K562 (cell line): ENCODE measurements around the gene PTGES3L. TPM values are rescaled to one million over a fixed set of nuclear protein-coding genes. Genes with fewer than 3 reads are reported as not detected.

ENCODE experiments used
- ATF4 ChIP-seq: fragments of 450-650 bp; formaldehyde crosslinking; IDR thresholded peaks from 2 replicates; pipeline ENCODE4 v1.4.0; 2022; ENCODE audit warnings: mild to moderate bottlenecking, moderate library complexity
- CREB3L1 ChIP-seq: fragments of 450-650 bp; IDR thresholded peaks from 2 replicates; pipeline ENCODE4 v1.6.1; 2014; ENCODE audit warnings: low read depth, mild to moderate bottlenecking, moderate library complexity, borderline replicate concordance
- CTBP1 ChIP-seq: fragments of 450-650 bp; IDR thresholded peaks from 2 replicates; pipeline ENCODE4 v1.6.1; 2016; ENCODE audit warnings: borderline replicate concordance
- CXXC5 ChIP-seq: fragments of 250-450 bp; sonication (Bioruptor Pico); IDR thresholded peaks from 2 replicates; pipeline ENCODE4 v1.8.0; 2022; ENCODE audit warnings: inconsistent platforms, mild to moderate bottlenecking, moderate library complexity
- DPF2 ChIP-seq: fragments of 450-650 bp; IDR thresholded peaks from 2 replicates; pipeline ENCODE4 v1.6.1; 2016
- EGR1 ChIP-seq: fragments of 450-650 bp; conservative IDR thresholded peaks from 2 replicates; pipeline ENCODE4 v1.6.1; 2017; ENCODE audit warnings: mild to moderate bottlenecking
- ESRRA ChIP-seq: fragments of 450-650 bp; IDR thresholded peaks from 2 replicates; pipeline ENCODE4 v1.6.1; 2014; ENCODE audit warnings: low read depth, mild to moderate bottlenecking, moderate library complexity, borderline replicate concordance
- GATAD2A ChIP-seq: fragments of 450-650 bp; IDR thresholded peaks from 2 replicates; pipeline ENCODE4 v1.6.1; 2017
- LEF1 ChIP-seq: fragments of 450-650 bp; IDR thresholded peaks from 2 replicates; pipeline ENCODE4 v1.6.1; 2016; ENCODE audit warnings: mild to moderate bottlenecking
- MEF2A ChIP-seq: IDR thresholded peaks from 2 replicates; pipeline ENCODE4 v1.6.1; 2011; ENCODE audit warnings: low read depth, mild to moderate bottlenecking, low read length, moderate library complexity; ENCODE audit not compliant: control insufficient read depth
- MYBL2 ChIP-seq, 2 experiments: fragments of 450-650 bp in 1 of 2; sonication (generic) in 1 of 2; formaldehyde crosslinking in 1 of 2; IDR thresholded peaks; 2 replicates each; pipeline versions ENCODE4 v1.6.1 to v1.8.1; 2017 to 2022; ENCODE audit warnings: borderline replicate concordance in 1 of 2, inconsistent platforms in 1 of 2, low read depth in 1 of 2, mild to moderate bottlenecking in 1 of 2, missing genetic modification reagents in 1 of 2, moderate library complexity in 1 of 2
- NCOR1 ChIP-seq: fragments of 450-650 bp; IDR thresholded peaks from 2 replicates; pipeline ENCODE4 v1.6.1; 2016; ENCODE audit warnings: mild to moderate bottlenecking, moderate library complexity
- NEUROD1 ChIP-seq: fragments of 150-350 bp; IDR thresholded peaks from 2 replicates; pipeline ENCODE4 v1.6.1; 2014; ENCODE audit warnings: borderline replicate concordance, low read length, low read depth; ENCODE audit not compliant: partially characterized antibody
- NR2C2 ChIP-seq, 2 experiments: fragments of 200-800 bp in 1 of 2; sonication (Bioruptor generic) in 1 of 2; sonication (generic) in 1 of 2; formaldehyde crosslinking in 1 of 2; IDR thresholded peaks; 2 replicates each; pipeline versions ENCODE4 v1.6.1 to v1.8.0; 2016 to 2022; ENCODE audit warnings: mild to moderate bottlenecking in 1 of 2, missing compliant biosample characterization in 1 of 2, missing genetic modification characterization in 1 of 2, missing genetic modification reagents in 1 of 2
- POLR2AphosphoS5 ChIP-seq: IDR thresholded peaks from 2 replicates; pipeline ENCODE4 v1.6.1; 2011; ENCODE audit warnings: mild to moderate bottlenecking, low read depth, low read length, moderate library complexity; ENCODE audit not compliant: control insufficient read depth, insufficient read depth
- STAG1 ChIP-seq: sonication (generic); formaldehyde crosslinking; IDR thresholded peaks from 2 replicates; pipeline ENCODE4 v1.5.0; 2020; ENCODE audit warnings: missing genetic modification reagents, borderline replicate concordance
- TAF1 ChIP-seq: IDR thresholded peaks from 2 replicates; pipeline ENCODE4 v1.6.1; 2011; ENCODE audit warnings: mild to moderate bottlenecking, low read length, moderate library complexity; ENCODE audit not compliant: insufficient read depth, control insufficient read depth, severe bottlenecking; ENCODE audit errors: extremely low read depth
- ZBTB2 ChIP-seq: fragments of 450-650 bp; IDR thresholded peaks from 2 replicates; pipeline ENCODE4 v1.6.1; 2016; ENCODE audit warnings: antibody characterized with exemption
- ZFP36 ChIP-seq: fragments of 150-350 bp; IDR thresholded peaks from 2 replicates; pipeline ENCODE4 v1.6.1; 2018; ENCODE audit warnings: low read length, low read depth; ENCODE audit not compliant: partially characterized antibody
- ZNF143 ChIP-seq: sonication (generic); formaldehyde crosslinking; IDR thresholded peaks from 2 replicates; pipeline ENCODE4 v1.9.0; 2022; ENCODE audit warnings: mild to moderate bottlenecking, missing genetic modification reagents
- ZNF445 ChIP-seq: fragments of 250-450 bp; sonication (Bioruptor Pico); IDR thresholded peaks from 2 replicates; pipeline ENCODE4 v1.4.0; 2020; ENCODE audit warnings: low read depth, mild to moderate bottlenecking, moderate library complexity
- ZNF766 ChIP-seq: fragments of 200-800 bp; sonication (Bioruptor generic); conservative IDR thresholded peaks from 2 replicates; pipeline ENCODE4 v1.6.1; 2016; ENCODE audit warnings: missing genetic modification characterization, missing compliant biosample characterization
- polyA plus RNA-seq, 8 experiments: library from polyadenylated mRNA; depleted of rRNA in 4 of 8; stranded (reverse) in 5 of 8; unstranded in 3 of 8; fragments of >200 nt; fragmentation: Nextera tagmentation in 2 of 8; fragmentation: Illumina TruSeq in 1 of 8; extraction: Ambion mirVana in 2 of 8; extraction: Trizol in 1 of 8; gene quantifications; 2 replicates each; pipeline versions ENCODE4 v1.2.1 to v1.2.3, GENCODE V29; 2011 to 2014; ENCODE audit warnings: inconsistent platforms in 1 of 8, missing spikeins in 1 of 8
- total RNA-seq, 7 experiments: library from RNA; depleted of rRNA in 6 of 7; stranded (reverse); fragments of >200 nt in 6 of 7; fragmentation: Illumina TruSeq in 2 of 7; extraction: Trizol in 2 of 7; gene quantifications; 2 replicates each; pipeline versions ENCODE4 v1.2.1 to v1.2.3, GENCODE V29; 2011 to 2021; ENCODE audit warnings: low replicate concordance in 1 of 7

Gene PTGES3L
- total and polyA plus RNA-seq, 9 of the 15 experiments (the other 6 are each of a cell fraction or from before 2014, with no cell fraction given), result 6.0 to 16.0 (median 9.6) TPM

GRCh38 chr17:43019418-43019817 lies 39.5 kb upstream of the PTGES3L start (continued):
- TF ChIP-seq ESRRA (peak; percentile 12; the same call in 1 of the 2 replicates), LEF1 (no peak), CTBP1 (peak; percentile 9; the same call in 1 of the 2 replicates), CREB3L1 (no peak), ZNF143 (CRISPR knock-in tag) (no peak), NCOR1 (peak; percentile 22; the same call in 1 of the 2 replicates), MYBL2 (IDR thresholded peaks at IDR 0.05; ENCODE audit: low read depth) (no peak), MYBL2 (CRISPR knock-in tag; IDR thresholded peaks at IDR 0.05; ENCODE audit: borderline replicate concordance) (no peak), TAF1 (peak; percentile 24), CXXC5 (CRISPR knock-in tag) (peak; percentile 21), ZFP36 (peak; percentile 49), GATAD2A (no peak), EGR1 (0 out of 2 replicates have a peak, but pooled peaks have one; percentile 3), MEF2A (no peak), NR2C2 (CRISPR knock-in tag; IDR thresholded peaks at IDR 0.05) (no peak), NR2C2 (tag; IDR thresholded peaks at IDR 0.05) (0 out of 2 replicates have a peak, but pooled peaks have one; percentile 13), ATF4 (CRISPR knock-in tag) (no peak), STAG1 (CRISPR knock-in tag) (no peak), ZNF445 (no peak), ZBTB2 (peak; percentile 30; the same call in 1 of the 2 replicates), DPF2 (peak; percentile 17; the same call in 1 of the 2 replicates), ZNF766 (CRISPR knock-in tag) (0 out of 2 replicates have a peak, but pooled peaks have one; percentile 8), POLR2AphosphoS5 (no peak), NEUROD1 (no peak)
